Mucosa of rectum (tissue), 2 donors: ENCODE results near the gene SLC25A53.
"Not testable (repeated sequence)": the region's sequence is repeated elsewhere in the genome, so short reads cannot be mapped to it uniquely, and the experiment has no call there.

Experiments
- H3K27ac ChIP-seq, 2 donors: one replicate each; pipeline ENCODE4 v1.7.0; 2013; ENCODE audit warnings: inconsistent platforms in 2 of 2, low read depth in 2 of 2, low read length in 2 of 2
- H3K27me3 ChIP-seq, 2 donors: one replicate each; pipeline ENCODE4 v1.7.0; 2013; ENCODE audit warnings: low read length in 2 of 2; ENCODE audit not compliant: control insufficient read depth in 2 of 2, insufficient read depth in 2 of 2
- H3K36me3 ChIP-seq, 2 donors: one replicate each; pipeline ENCODE4 v1.7.0; 2013; ENCODE audit warnings: low read length in 2 of 2; ENCODE audit not compliant: control insufficient read depth in 2 of 2, insufficient read depth in 2 of 2
- H3K4me1 ChIP-seq, 2 donors: one replicate each; pipeline ENCODE4 v1.7.0; 2013; ENCODE audit warnings: low read length in 2 of 2, mild to moderate bottlenecking in 1 of 2; ENCODE audit not compliant: control insufficient read depth in 2 of 2, insufficient read depth in 2 of 2
- H3K4me3 ChIP-seq, 2 donors: one replicate each; pipeline ENCODE4 v1.7.0; 2013; ENCODE audit warnings: low read length in 2 of 2
- H3K9ac ChIP-seq, 2 donors: one replicate each; pipeline ENCODE4 v1.7.0; 2013; ENCODE audit warnings: low read length in 2 of 2, low read depth in 1 of 2, mild to moderate bottlenecking in 1 of 2
- H3K9me3 ChIP-seq, 2 donors: one replicate each; pipeline ENCODE4 v1.7.0; 2013; ENCODE audit warnings: low read length in 2 of 2; ENCODE audit not compliant: control insufficient read depth in 2 of 2
- donor health status: healthy.
- donor health status: Normal muscosa, but diverticular disease.

The SLC25A53 gene

GRCh38 chrX:104134583-104135261 is 22.1 kb downstream of the SLC25A53 start:
- Histone ChIP-seq H3K27ac (no peak overlapping the region), H3K4me1 (peaks cover 0 to 4% of the 10 kb centered on the region in 2 donors), H3K36me3 (peaks cover 5 to 8% of the 10 kb centered on the region in 2 donors), H3K4me3 (no peak overlapping the region), H3K9me3 (no peaks in the 10 kb centered on the region), H3K9ac (no peak overlapping the region), H3K27me3 (no peaks in the 10 kb centered on the region)

- Histone ChIP-seq H3K36me3 (peaks cover 8 to 12% of the 10 kb centered on the region in 2 donors), H3K27me3 (peaks cover 0 to 3% of the 10 kb centered on the region in 2 donors), H3K9ac (no peak overlapping the region), H3K4me3 (no peak overlapping the region), H3K27ac (no peak overlapping the region), H3K4me1 (no peaks in the 10 kb centered on the region), H3K9me3 (no peaks in the 10 kb centered on the region)
Observed at GRCh38 chrX:104130808-104131207, 26.0 kb downstream of the SLC25A53 start.

DNA sequence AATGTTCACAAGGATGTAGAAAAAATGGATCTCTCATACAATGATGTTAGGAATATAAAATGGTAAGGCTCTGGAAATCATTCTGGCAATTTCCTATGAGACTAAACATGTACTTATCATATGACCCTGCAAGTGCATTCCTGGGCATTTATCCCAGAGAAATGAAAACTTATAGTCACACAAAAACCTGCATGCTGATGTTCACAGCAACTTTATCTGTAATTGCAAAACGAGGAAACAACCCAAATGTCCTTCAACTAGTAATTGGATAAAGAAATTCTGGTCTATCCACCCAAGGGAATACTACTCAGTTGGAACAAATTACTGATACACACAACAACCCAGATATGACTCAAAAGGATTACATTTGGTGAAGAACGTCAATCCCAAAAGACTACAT is 30.0 kb downstream of the SLC25A53 start:
- no peaks in the 10 kb centered on the region for H3K4me1 ChIP-seq
- H3K36me3 ChIP-seq, result peaks cover 10 to 12% of the 10 kb centered on the region in 2 donors
- H3K4me3 ChIP-seq, result no peak overlapping the region
- no peak overlapping the region for H3K27ac ChIP-seq
- no peak overlapping the region for H3K9ac ChIP-seq
- peaks cover 0 to 3% of the 10 kb centered on the region in 2 donors for H3K27me3 ChIP-seq
- no peaks in the 10 kb centered on the region for H3K9me3 ChIP-seq

- Histone ChIP-seq H3K9ac (no peak overlapping the region), H3K27ac (no peak overlapping the region)
Observed at GRCh38 chrX:104122829-104123228, 34.0 kb downstream of the SLC25A53 start.

GRCh38 chrX:104118765-104119164 is 38.0 kb downstream of the SLC25A53 start:
- Histone ChIP-seq H3K27me3 (peaks cover 0 to 4% of the 10 kb centered on the region in 2 donors), H3K27ac (no peak overlapping the region), H3K4me1 (no peaks in the 10 kb centered on the region), H3K9me3 (no peaks in the 10 kb centered on the region), H3K36me3 (no peaks in the 10 kb centered on the region), H3K4me3 (no peak overlapping the region), H3K9ac (no peak overlapping the region)

More at GRCh38 chrX:104122829-104123228, 34.0 kb downstream of the SLC25A53 start:
- H3K27me3 ChIP-seq, result peaks cover 0 to 2% of the 10 kb centered on the region in 2 donors
- H3K4me1 ChIP-seq, result no peaks in the 10 kb centered on the region
- H3K36me3 ChIP-seq, result peaks cover 2% of the 10 kb centered on the region in 2 donors
- H3K4me3 ChIP-seq, result no peak overlapping the region
- H3K9me3 ChIP-seq, result no peaks in the 10 kb centered on the region

DNA sequence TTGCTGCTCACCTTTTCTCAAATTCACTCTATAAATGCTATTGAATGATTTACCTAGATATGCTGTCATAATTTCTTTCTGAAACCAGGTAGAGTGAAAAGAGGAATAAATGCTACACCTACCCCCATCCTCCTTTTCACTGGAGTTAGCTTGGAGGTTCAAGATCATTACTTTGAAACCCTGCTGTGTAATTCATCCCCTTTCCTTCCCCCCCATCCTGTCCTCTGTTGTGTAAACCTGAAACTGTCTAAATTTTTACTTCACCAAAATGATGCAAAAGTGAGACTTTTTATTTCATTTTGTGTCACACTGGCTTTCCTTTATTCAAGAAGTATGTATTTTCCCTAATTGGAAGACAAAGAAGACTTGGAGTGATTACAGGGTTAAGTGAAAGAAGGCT is 39.0 kb downstream of the SLC25A53 start:
- Histone ChIP-seq H3K36me3 (no peaks in the 10 kb centered on the region), H3K27me3 (peaks cover 0 to 5% of the 10 kb centered on the region in 2 donors), H3K27ac (no peak overlapping the region), H3K4me1 (peaks cover 0 to 2% of the 10 kb centered on the region in 2 donors), H3K4me3 (no peak overlapping the region), H3K9ac (no peak overlapping the region), H3K9me3 (no peaks in the 10 kb centered on the region)

DNA sequence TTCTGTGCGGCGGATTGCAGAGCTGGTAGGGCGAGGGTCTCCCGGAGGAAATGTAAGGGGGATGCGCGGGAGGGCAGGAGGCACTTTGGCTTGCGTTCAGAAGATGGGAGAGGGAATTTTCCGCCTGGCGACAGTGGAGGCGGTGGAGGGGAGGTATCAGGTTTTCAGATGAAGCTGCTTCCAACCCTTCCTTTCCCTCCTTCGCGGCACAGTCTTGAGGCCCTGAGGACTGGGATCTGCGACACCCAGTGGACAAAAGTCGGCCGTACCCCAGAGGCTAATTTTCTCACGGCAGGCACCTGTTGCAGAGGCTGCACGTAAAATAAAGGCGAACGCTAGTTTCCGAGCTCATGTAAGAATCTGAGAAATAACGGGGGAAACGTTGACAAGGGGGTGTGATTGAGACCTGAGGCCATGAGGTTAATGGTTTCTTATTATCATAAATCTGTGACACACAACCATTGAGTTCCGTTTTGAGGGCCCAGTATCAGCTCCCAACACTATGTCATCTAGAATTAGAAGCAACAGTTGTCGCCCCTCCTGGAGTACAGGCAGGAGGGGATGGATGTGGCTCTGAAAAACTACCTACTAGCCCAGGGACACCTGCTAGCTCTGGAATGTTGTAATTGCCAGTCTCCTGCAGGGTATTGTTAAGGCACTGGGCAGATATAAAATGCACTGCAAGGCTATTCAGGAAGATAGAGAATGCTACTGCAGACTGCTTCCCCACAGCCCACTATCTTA is 43.4 kb downstream of the SLC25A53 start:
- no peak overlapping the region for H3K9ac ChIP-seq
- peaks cover 12 to 14% of the 10 kb centered on the region in 2 donors for H3K27me3 ChIP-seq
- peaks cover 0 to 2% of the 10 kb centered on the region in 2 donors for H3K4me1 ChIP-seq
- H3K4me3 ChIP-seq, result peak overlapping the region; percentile 38 to 66
- H3K36me3 ChIP-seq, result no peaks in the 10 kb centered on the region
- H3K9me3 ChIP-seq, result no peaks in the 10 kb centered on the region
- H3K27ac ChIP-seq, result no peak overlapping the region

DNA sequence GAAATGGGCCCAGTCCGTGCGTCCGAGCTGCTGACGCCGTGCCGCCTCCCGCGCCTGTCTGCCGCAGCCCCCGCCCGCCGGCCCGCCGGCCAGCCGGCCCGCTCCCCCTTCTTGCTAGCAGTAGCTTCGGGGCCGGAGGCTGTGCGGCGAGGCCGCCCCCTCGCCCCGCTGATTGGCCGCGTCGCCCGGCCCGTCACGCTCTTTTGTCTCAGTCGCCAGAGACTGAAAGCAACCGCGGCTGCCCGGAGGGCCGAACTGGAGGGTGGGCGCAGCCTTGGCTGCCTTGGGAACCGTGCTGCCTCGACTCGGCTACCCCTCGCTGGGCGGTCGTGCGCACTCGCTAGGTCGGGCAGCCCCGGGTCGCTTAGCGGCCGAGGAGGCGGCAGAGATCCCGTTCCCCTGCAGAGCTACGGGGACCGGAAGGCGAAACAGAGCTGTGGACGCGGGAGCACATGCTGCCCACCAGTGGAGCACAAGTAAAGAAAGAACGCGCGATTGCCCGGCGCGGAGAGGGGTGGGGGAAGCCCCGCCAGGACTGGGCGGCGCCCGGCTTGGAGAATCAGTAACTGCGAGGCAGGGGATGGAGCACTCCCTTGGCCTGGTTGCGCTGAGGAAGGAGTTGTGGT is 44.4 kb downstream of the SLC25A53 start, which contains the start of gene ZCCHC18:
ZCCHC18 (plus strand) TSS at position 198 of the 626 bp plus-strand sequence. CDS start 1,589 bp downstream, outside the sequence.
- Histone ChIP-seq H3K4me3 (peak within 1 kb of the TSS; percentile 47 to 66), H3K36me3 (no peaks in the 10 kb centered on the region), H3K4me1 (peaks cover 0 to 2% of the 10 kb centered on the region in 2 donors), H3K9me3 (no peaks in the 10 kb centered on the region), H3K9ac (peak within 1 kb of the TSS in 1 of 2 donors; percentile 60), H3K27ac (peak within 1 kb of the TSS in 1 of 2 donors; percentile 43), H3K27me3 (peaks cover 12 to 14% of the 10 kb centered on the region in 2 donors)

DNA sequence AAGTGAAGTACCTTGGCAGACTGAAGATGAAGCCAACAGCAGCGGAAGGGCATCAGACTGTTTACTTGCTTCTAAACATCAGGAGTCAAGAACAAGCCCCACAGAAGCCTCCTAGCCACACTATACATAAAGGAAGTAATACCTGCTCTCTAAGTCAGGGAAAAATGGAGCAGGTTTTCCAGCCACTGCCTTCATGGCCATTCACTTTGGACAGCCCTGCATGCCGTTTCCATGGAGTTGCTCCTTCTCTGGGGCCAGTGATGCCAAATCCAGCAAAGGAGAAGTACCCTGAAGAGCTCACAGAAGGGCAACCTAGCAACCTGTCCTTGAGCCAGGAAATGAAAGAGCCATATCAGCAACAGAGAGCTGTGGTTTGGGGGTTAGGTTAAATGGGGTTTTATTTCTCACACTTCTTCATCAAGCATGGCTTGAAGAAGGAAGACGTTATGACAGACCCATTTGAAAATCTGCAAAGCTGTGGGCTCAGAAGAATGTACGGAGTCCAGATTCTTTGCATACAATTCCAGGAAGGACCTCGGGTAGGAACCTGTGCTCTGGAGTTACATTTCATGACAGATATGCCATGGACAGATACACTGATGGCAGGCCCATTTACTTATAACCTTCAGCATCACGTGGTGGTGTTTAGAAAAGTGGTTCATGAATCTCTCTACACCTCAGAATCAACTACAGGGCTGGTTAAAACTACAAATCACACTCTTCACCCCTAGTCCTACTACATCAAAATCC is 46.1 kb downstream of the SLC25A53 start:
- not testable (repeated sequence) for H3K9ac ChIP-seq, H3K27ac ChIP-seq, H3K36me3 ChIP-seq, H3K9me3 ChIP-seq, H3K4me3 ChIP-seq, H3K4me1 ChIP-seq
- peaks cover 12 to 14% of the 10 kb centered on the region in 2 donors for H3K27me3 ChIP-seq
